Measurements from ENCODE around the gene KANTR. TPM values are rescaled to one million over a fixed set of nuclear protein-coding genes. Genes with fewer than 3 reads are reported as not detected.

The KANTR gene
- total RNA-seq, 1 experiment from 2014 or later = 9.7 TPM

GRCh38 chrX:53071604-53072417, 22.1 kb upstream of the KANTR start:
- Histone ChIP-seq H3F3A (ENCODE audit: low read length, unreplicated experiment) (no peaks in the 10 kb centered on the region), H3K79me2 (ENCODE audit: low read length) (no peaks in the 10 kb centered on the region), H3K4me1 (ENCODE audit: insufficient read depth, low read length) (peaks cover 7% of the 10 kb centered on the region; the same call in 1 of the 2 replicates), H3K27me3 (ENCODE audit: low read length) (no peaks in the 10 kb centered on the region), H3K36me3 (ENCODE audit: low read depth, low read length) (no peaks in the 10 kb centered on the region), H3K4me3 (ENCODE audit: low read length) (peak overlapping the region; percentile 80), H3K9ac (ENCODE audit: low read length) (peak overlapping the region; percentile 49), H3K27ac (ENCODE audit: low read length) (no peak overlapping the region), H3K9me2 (replicated peaks; ENCODE audit: low read length) (no peaks in the 10 kb centered on the region), H3K4me2 (ENCODE audit: low read length) (peak overlapping the region; percentile 93), H4K20me1 (ENCODE audit: low read length) (no peaks in the 10 kb centered on the region), H3K9me3 (ENCODE audit: low read length) (no peaks in the 10 kb centered on the region), H2AFZ (ENCODE audit: low read length) (peak overlapping the region; percentile 96)
- no TSS peak for BruUV-seq (replicated peaks)
- ATAC-seq = peak; percentile 92
- intact Hi-C loops (cut with micrococcal nuclease) = loop anchor here (1.0 kb wide), 2 partner anchors 17 to 21 kb away; no protein-coding TSS in a partner anchor
- POLR2A ChIA-PET (ENCODE audit: unreplicated experiment) = interaction anchor here (0.6 kb wide), 1 partner anchor 9 kb away, joined by 4 read pairs; no protein-coding TSS in a partner anchor
- CTCF ChIA-PET = no interaction called here
- peak; percentile 82 for TF ChIP-seq CTCF (conservative IDR thresholded peaks at IDR 0.05; ENCODE audit: low read depth, low read length)
- TF ChIP-seq EZH2 (IDR thresholded peaks at IDR 0.05; ENCODE audit: low read length, unreplicated experiment) = no peak
- TF ChIP-seq EZH2phosphoT487 (IDR thresholded peaks at IDR 0.05; ENCODE audit: borderline replicate concordance, low read length) = no peak
- DNase-seq = peak; percentile 89

GRCh38 chrX:53072418-53073114, 21.4 kb upstream of the KANTR start:
- Histone ChIP-seq H3K4me3 (ENCODE audit: low read length) (peak overlapping the region; percentile 80), H4K20me1 (ENCODE audit: low read length) (no peaks in the 10 kb centered on the region), H3K9ac (ENCODE audit: low read length) (peak overlapping the region; percentile 49), H3K27ac (ENCODE audit: low read length) (no peak overlapping the region), H2AFZ (ENCODE audit: low read length) (peak overlapping the region; percentile 96), H3K4me1 (ENCODE audit: insufficient read depth, low read length) (peaks cover 7% of the 10 kb centered on the region; the same call in 1 of the 2 replicates), H3F3A (ENCODE audit: low read length, unreplicated experiment) (no peaks in the 10 kb centered on the region), H3K79me2 (ENCODE audit: low read length) (no peaks in the 10 kb centered on the region), H3K9me2 (replicated peaks; ENCODE audit: low read length) (no peaks in the 10 kb centered on the region), H3K9me3 (ENCODE audit: low read length) (no peaks in the 10 kb centered on the region), H3K36me3 (ENCODE audit: low read depth, low read length) (no peaks in the 10 kb centered on the region), H3K4me2 (ENCODE audit: low read length) (peak overlapping the region; percentile 93), H3K27me3 (ENCODE audit: low read length) (no peaks in the 10 kb centered on the region)
- DNase-seq = no peak
- ChIA-PET CTCF (no interaction called here), POLR2A (ENCODE audit: unreplicated experiment) (interaction anchor here (0.6 kb wide), 1 partner anchor 8 kb away, joined by 4 read pairs; no protein-coding TSS in a partner anchor)
- intact Hi-C loops (cut with micrococcal nuclease) = no loop called here
- no peak for TF ChIP-seq CTCF (conservative IDR thresholded peaks at IDR 0.05; ENCODE audit: low read depth, low read length)
- no peak for TF ChIP-seq EZH2 (IDR thresholded peaks at IDR 0.05; ENCODE audit: low read length, unreplicated experiment)
- TF ChIP-seq EZH2phosphoT487 (IDR thresholded peaks at IDR 0.05; ENCODE audit: borderline replicate concordance, low read length) = no peak
- ATAC-seq = no peak; the same call in none of the 2 replicates
- no TSS peak for BruUV-seq (replicated peaks)

All from PC-3 (cell line).